ENCODE results near the gene IL17B. TPM values are rescaled to one million over a fixed set of nuclear protein-coding genes. Genes with fewer than 3 reads are reported as not detected.

IL17B gene
- total RNA-seq, 4 donors from 2014 or later = 2.0 to 2.5 (median 2.1) TPM; not detected in 1

GRCh38 chr5:149372932-149373331, 6.2 kb downstream of the IL17B start:
- WGBS, 2 donors = 92 to 94% methylated on average over 2 to 3 of the region's 3 CpGs

GRCh38 chr5:149372076-149372795, 6.9 kb downstream of the IL17B start:
- 63 to 90% methylated on average over 2 of the region's 4 CpGs for WGBS, 2 donors
- H3K4me1 ChIP-seq = peaks cover 6 to 29% (median 7%) of the 10 kb centered on the region in 3 donors
- no peak for DNase-seq
- H3K27me3 ChIP-seq = no peaks in the 10 kb centered on the region
- no peaks in the 10 kb centered on the region for H3K36me3 ChIP-seq
- H3K27ac ChIP-seq = peak overlapping the region in 3 of 4 donors; percentile 55 to 69 (median 61)
- H3K9me3 ChIP-seq = no peaks in the 10 kb centered on the region
- intact Hi-C loops (cut with DNase I) = loop anchor here (2.0 to 10.0 kb wide), 2 partner anchors 43 to 193 kb away; no protein-coding TSS in a partner anchor
- no peak overlapping the region for H3K4me3 ChIP-seq
- TF ChIP-seq, protein P1, sequence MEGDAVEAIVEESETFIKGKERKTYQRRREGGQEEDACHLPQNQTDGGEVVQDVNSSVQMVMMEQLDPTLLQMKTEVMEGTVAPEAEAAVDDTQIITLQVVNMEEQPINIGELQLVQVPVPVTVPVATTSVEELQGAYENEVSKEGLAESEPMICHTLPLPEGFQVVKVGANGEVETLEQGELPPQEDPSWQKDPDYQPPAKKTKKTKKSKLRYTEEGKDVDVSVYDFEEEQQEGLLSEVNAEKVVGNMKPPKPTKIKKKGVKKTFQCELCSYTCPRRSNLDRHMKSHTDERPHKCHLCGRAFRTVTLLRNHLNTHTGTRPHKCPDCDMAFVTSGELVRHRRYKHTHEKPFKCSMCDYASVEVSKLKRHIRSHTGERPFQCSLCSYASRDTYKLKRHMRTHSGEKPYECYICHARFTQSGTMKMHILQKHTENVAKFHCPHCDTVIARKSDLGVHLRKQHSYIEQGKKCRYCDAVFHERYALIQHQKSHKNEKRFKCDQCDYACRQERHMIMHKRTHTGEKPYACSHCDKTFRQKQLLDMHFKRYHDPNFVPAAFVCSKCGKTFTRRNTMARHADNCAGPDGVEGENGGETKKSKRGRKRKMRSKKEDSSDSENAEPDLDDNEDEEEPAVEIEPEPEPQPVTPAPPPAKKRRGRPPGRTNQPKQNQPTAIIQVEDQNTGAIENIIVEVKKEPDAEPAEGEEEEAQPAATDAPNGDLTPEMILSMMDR (IDR thresholded peaks at IDR 0.05) = no peak
- TF ChIP-seq POLR2A (IDR thresholded peaks at IDR 0.05) = no peak

More at GRCh38 chr5:149372932-149373331, 6.2 kb downstream of the IL17B start:
- DNase-seq = no peak
- intact Hi-C loops (cut with DNase I) = loop anchor here (2.0 to 10.0 kb wide), 2 partner anchors 42 to 192 kb away; no protein-coding TSS in a partner anchor
- H3K27me3 ChIP-seq = no peaks in the 10 kb centered on the region
- H3K4me1 ChIP-seq = peaks cover 4 to 22% (median 6%) of the 10 kb centered on the region in 3 donors
- peak overlapping the region in 1 of 4 donors; percentile 55 for H3K27ac ChIP-seq
- no peak for TF ChIP-seq POLR2A (IDR thresholded peaks at IDR 0.05)
- TF ChIP-seq, protein P1 (IDR thresholded peaks at IDR 0.05) = no peak
- no peaks in the 10 kb centered on the region for H3K36me3 ChIP-seq
- H3K4me3 ChIP-seq = no peak overlapping the region
- no peaks in the 10 kb centered on the region for H3K9me3 ChIP-seq

- intact Hi-C loops (cut with DNase I) = loop anchor here (10.0 kb wide), 1 partner anchor 193 kb away; no protein-coding TSS in a partner anchor
- no peaks in the 10 kb centered on the region for H3K36me3 ChIP-seq
- WGBS, 2 donors = 34 to 53% methylated on average over 2 to 9 of the region's 12 CpGs
- peak overlapping the region in 3 of 4 donors; percentile 55 to 69 (median 61) for H3K27ac ChIP-seq
- H3K9me3 ChIP-seq = no peaks in the 10 kb centered on the region
- no peak overlapping the region for H3K4me3 ChIP-seq
- no peak for DNase-seq
- H3K4me1 ChIP-seq = peaks cover 6 to 33% (median 7%) of the 10 kb centered on the region in 3 donors
- TF ChIP-seq POLR2A (IDR thresholded peaks at IDR 0.05) = no peak
- TF ChIP-seq, protein P1 (IDR thresholded peaks at IDR 0.05) = peak; percentile 55 to 82 (median 70)
- H3K27me3 ChIP-seq = no peaks in the 10 kb centered on the region
These were observed 7.7 kb downstream of the IL17B start for GRCh38 chr5:149371296-149371962.

DNA sequence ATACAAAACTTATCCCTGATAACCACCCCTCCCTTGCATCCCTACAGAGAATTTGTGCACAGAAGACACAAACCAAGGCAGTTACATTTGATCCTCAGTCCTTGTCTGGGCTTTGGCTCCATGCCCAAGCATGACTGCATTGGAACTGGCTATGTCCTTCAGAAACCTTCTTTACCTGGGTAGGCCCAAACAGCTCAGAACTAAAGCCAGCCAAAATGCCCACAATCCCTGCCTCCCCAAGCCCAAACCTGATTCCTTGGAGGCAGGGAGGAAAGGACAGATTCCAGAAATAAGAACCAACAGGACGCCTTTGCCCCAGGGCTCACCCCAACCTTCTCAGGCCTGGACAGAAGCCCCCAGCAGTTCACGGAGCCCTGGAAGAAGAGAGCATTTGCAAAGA, 8.2 kb downstream of the IL17B start:
- TF ChIP-seq POLR2A (IDR thresholded peaks at IDR 0.05) = no peak
- TF ChIP-seq, protein P1 (IDR thresholded peaks at IDR 0.05) = no peak
- no peaks in the 10 kb centered on the region for H3K27me3 ChIP-seq
- H3K4me1 ChIP-seq = peaks cover 6 to 37% (median 7%) of the 10 kb centered on the region in 3 donors
- DNase-seq = no peak
- no peak overlapping the region for H3K4me3 ChIP-seq
- H3K9me3 ChIP-seq = no peaks in the 10 kb centered on the region
- 63% methylated on average over 1 of the region's 2 CpGs; no CpG with 5 or more reads in 1 of the 2 donors for WGBS, 2 donors
- intact Hi-C loops (cut with DNase I) = loop anchor here (10.0 kb wide), 1 partner anchor 194 kb away; no protein-coding TSS in a partner anchor
- peak overlapping the region in 3 of 4 donors; percentile 22 to 69 (median 55) for H3K27ac ChIP-seq
- no peaks in the 10 kb centered on the region for H3K36me3 ChIP-seq

Measured in esophagus squamous epithelium (tissue), 5 donors.